Peyer's patch (tissue), 4 donors: ENCODE data around the gene SHANK1. TPM values are rescaled to one million over a fixed set of nuclear protein-coding genes. Genes with fewer than 3 reads are reported as not detected.
"Not testable (repeated sequence)": the region's sequence is repeated elsewhere in the genome, so short reads cannot be mapped to it uniquely, and the experiment has no call there.

ENCODE experiments used
- DNase-seq, 3 donors: peaks; one replicate each; pipeline ENCODE4 v3.0.0-alpha.2; 2017 to 2019
- H3K27ac ChIP-seq, 4 donors: fragments of 200-600 bp; sonication (generic); one replicate each; pipeline ENCODE4 v1.5.1; 2016 to 2019
- H3K27me3 ChIP-seq, 2 donors: fragments of 200-600 bp; sonication (generic); one replicate each; pipeline ENCODE4 v1.5.1; 2019
- H3K36me3 ChIP-seq, 3 donors: fragments of 200-600 bp; sonication (generic); one replicate each; pipeline ENCODE4 v1.5.1; 2016 to 2019
- H3K4me1 ChIP-seq, 4 donors: fragments of 200-600 bp; sonication (generic); one replicate each; pipeline ENCODE4 v1.5.1; 2016 to 2019
- H3K4me3 ChIP-seq, 4 donors: fragments of 200-600 bp; sonication (generic); 1 replicate in 3 of 4; 2 replicates in 1 of 4; pipeline ENCODE4 v1.5.1; 2016 to 2019; ENCODE audit warnings: mild to moderate bottlenecking in 1 of 4
- H3K9me3 ChIP-seq, 4 donors: fragments of 200-600 bp; sonication (generic); one replicate each; pipeline ENCODE4 v1.5.1; 2016 to 2019; ENCODE audit warnings: mild to moderate bottlenecking in 1 of 4
- POLR2A ChIP-seq, 2 donors: fragments of 450-650 bp; IDR thresholded peaks; one replicate each; pipeline ENCODE4 v1.5.1; 2017; ENCODE audit warnings: antibody characterized with exemption in 2 of 2, mild to moderate bottlenecking in 2 of 2, moderate library complexity in 2 of 2
- total RNA-seq, 4 donors: library from RNA; depleted of rRNA; stranded (reverse); fragments of >200 nt; gene quantifications; one replicate each; pipeline ENCODE4 v1.1.0, GENCODE V29; 2016
- TF ChIP-seq, protein P1 (sequence below), 6 experiments: fragments of 450-650 bp in 4 of 6; fragments of 200-600 bp in 2 of 6; sonication (generic) in 1 of 6; IDR thresholded peaks; one replicate each; pipeline ENCODE4 v1.5.1; 2017 to 2019; ENCODE audit warnings: antibody characterized with exemption in 6 of 6, mild to moderate bottlenecking in 3 of 6, moderate library complexity in 1 of 6

SHANK1 gene
- total RNA-seq, 4 donors from 2014 or later = 0.83 to 1.3 TPM; not detected in 2

GRCh38 chr19:50753879-50754278, 34.3 kb upstream of the SHANK1 start:
- Histone ChIP-seq H3K4me1 (no peaks in the 10 kb centered on the region), H3K27me3 (no peaks in the 10 kb centered on the region), H3K4me3 (no peak overlapping the region), H3K36me3 (no peaks in the 10 kb centered on the region), H3K9me3 (no peaks in the 10 kb centered on the region), H3K27ac (no peak overlapping the region)
- DNase-seq = no peak
- no peak for TF ChIP-seq POLR2A (IDR thresholded peaks at IDR 0.05)
- TF ChIP-seq, protein P1, sequence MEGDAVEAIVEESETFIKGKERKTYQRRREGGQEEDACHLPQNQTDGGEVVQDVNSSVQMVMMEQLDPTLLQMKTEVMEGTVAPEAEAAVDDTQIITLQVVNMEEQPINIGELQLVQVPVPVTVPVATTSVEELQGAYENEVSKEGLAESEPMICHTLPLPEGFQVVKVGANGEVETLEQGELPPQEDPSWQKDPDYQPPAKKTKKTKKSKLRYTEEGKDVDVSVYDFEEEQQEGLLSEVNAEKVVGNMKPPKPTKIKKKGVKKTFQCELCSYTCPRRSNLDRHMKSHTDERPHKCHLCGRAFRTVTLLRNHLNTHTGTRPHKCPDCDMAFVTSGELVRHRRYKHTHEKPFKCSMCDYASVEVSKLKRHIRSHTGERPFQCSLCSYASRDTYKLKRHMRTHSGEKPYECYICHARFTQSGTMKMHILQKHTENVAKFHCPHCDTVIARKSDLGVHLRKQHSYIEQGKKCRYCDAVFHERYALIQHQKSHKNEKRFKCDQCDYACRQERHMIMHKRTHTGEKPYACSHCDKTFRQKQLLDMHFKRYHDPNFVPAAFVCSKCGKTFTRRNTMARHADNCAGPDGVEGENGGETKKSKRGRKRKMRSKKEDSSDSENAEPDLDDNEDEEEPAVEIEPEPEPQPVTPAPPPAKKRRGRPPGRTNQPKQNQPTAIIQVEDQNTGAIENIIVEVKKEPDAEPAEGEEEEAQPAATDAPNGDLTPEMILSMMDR (IDR thresholded peaks at IDR 0.05) = no peak

- no peak overlapping the region for H3K4me3 ChIP-seq
- H3K27me3 ChIP-seq = no peaks in the 10 kb centered on the region
- H3K9me3 ChIP-seq = no peaks in the 10 kb centered on the region
- no peaks in the 10 kb centered on the region for H3K4me1 ChIP-seq
- H3K27ac ChIP-seq = no peak overlapping the region
- TF ChIP-seq POLR2A (IDR thresholded peaks at IDR 0.05) = no peak
- TF ChIP-seq, protein P1 (IDR thresholded peaks at IDR 0.05) = no peak
- DNase-seq = no peak
- no peaks in the 10 kb centered on the region for H3K36me3 ChIP-seq
Measured at GRCh38 chr19:50750010-50750409, 30.4 kb upstream of the SHANK1 start.

GRCh38 chr19:50749490-50749889, 29.9 kb upstream of the SHANK1 start:
- H3K27me3 ChIP-seq = no peaks in the 10 kb centered on the region

GRCh38 chr19:50747141-50747540, 27.5 kb upstream of the SHANK1 start:
- not testable (repeated sequence) for H3K4me3 ChIP-seq, H3K27me3 ChIP-seq, H3K9me3 ChIP-seq, H3K36me3 ChIP-seq, DNase-seq, H3K27ac ChIP-seq, H3K4me1 ChIP-seq

More at GRCh38 chr19:50749490-50749889, 29.9 kb upstream of the SHANK1 start:
- Histone ChIP-seq H3K9me3 (no peaks in the 10 kb centered on the region), H3K4me3 (no peak overlapping the region), H3K27ac (no peak overlapping the region), H3K4me1 (no peaks in the 10 kb centered on the region), H3K36me3 (no peaks in the 10 kb centered on the region)
- TF ChIP-seq, protein P1 (IDR thresholded peaks at IDR 0.05) = no peak
- no peak for TF ChIP-seq POLR2A (IDR thresholded peaks at IDR 0.05)
- no peak for DNase-seq

- no peaks in the 10 kb centered on the region for H3K36me3 ChIP-seq
- no peaks in the 10 kb centered on the region for H3K27me3 ChIP-seq
- TF ChIP-seq, protein P1 (IDR thresholded peaks at IDR 0.05) = no peak
- no peak for TF ChIP-seq POLR2A (IDR thresholded peaks at IDR 0.05)
- no peaks in the 10 kb centered on the region for H3K4me1 ChIP-seq
- H3K27ac ChIP-seq = no peak overlapping the region
- H3K4me3 ChIP-seq = no peak overlapping the region
- H3K9me3 ChIP-seq = no peaks in the 10 kb centered on the region
- no peak for DNase-seq
Measured at GRCh38 chr19:50745221-50745620, 25.6 kb upstream of the SHANK1 start.

GRCh38 chr19:50743537-50743936, 23.9 kb upstream of the SHANK1 start:
- TF ChIP-seq, protein P1 (IDR thresholded peaks at IDR 0.05) = no peak
- no peak for TF ChIP-seq POLR2A (IDR thresholded peaks at IDR 0.05)
- Histone ChIP-seq H3K9me3 (no peaks in the 10 kb centered on the region), H3K27ac (no peak overlapping the region), H3K4me1 (no peaks in the 10 kb centered on the region), H3K36me3 (no peaks in the 10 kb centered on the region), H3K4me3 (no peak overlapping the region), H3K27me3 (no peaks in the 10 kb centered on the region)
- no peak for DNase-seq
